HepG2 (cell line): ENCODE measurements around the gene RAMP3. TPM values are rescaled to one million over a fixed set of nuclear protein-coding genes. Genes with fewer than 3 reads are reported as not detected.

Experiments used
- ATAC-seq: fragments of 200-7000 bp; cut with Tn5 transposase; 3 replicates; pipeline ENCODE4 v1.9.1; 2020; ENCODE audit warnings: mild to moderate bottlenecking, moderate library complexity
- BruUV-seq: library from RNA; stranded (reverse); fragments of 400-500 nt; replicated peaks from 2 replicates; lab custom pipeline; 2021; lab: Mats Ljungman, UMichigan
- CTCF ChIA-PET: fragments of 300-600 bp; formaldehyde crosslinking; extraction: SDS; loops from one replicate; lab custom pipeline; 2021; ENCODE audit warnings: low total read pairs, inconsistent platforms, low intra/inter-chr PET ratio; lab: Yijun Ruan, JAX
- POLR2A ChIA-PET: fragments of 350-600 bp; sonication (Branson Sonifier 250); formaldehyde crosslinking; loops from one replicate; lab custom pipeline; 2020; ENCODE audit warnings: antibody characterized with exemption, inconsistent platforms; lab: Yijun Ruan, JAX
- DNase-seq: peaks from one replicate; pipeline ENCODE4 v3.0.0-alpha.2; 2015; ENCODE audit warnings: low spot score
- FAIRE-seq: peaks from 3 replicates; lab custom pipeline; 2011; peaks lifted over from hg19 to GRCh38; lab: Jason Lieb, UNC
- H2AFZ ChIP-seq: one replicate; pipeline ENCODE4 v1.6.1; 2011; ENCODE audit warnings: low read length, inconsistent platforms
- H3K27ac ChIP-seq: fragments of 300-600 bp; 3 replicates; pipeline ENCODE4 v1.8.0; 2011; ENCODE audit warnings: mixed run types, mild to moderate bottlenecking, mixed read lengths, low read length, inconsistent platforms; ENCODE audit not compliant: insufficient read depth; ENCODE audit errors: extremely low read length
- H3K27me3 ChIP-seq, 2 experiments: fragments of 200-600 bp in 1 of 2; 2 replicates in 1 of 2; 3 replicates in 1 of 2; pipeline versions ENCODE4 v1.6.0 to v1.8.0; 2011; ENCODE audit warnings: low read length in 2 of 2, mild to moderate bottlenecking in 2 of 2, moderate library complexity in 2 of 2, inconsistent platforms in 1 of 2; ENCODE audit not compliant: insufficient read depth in 2 of 2, control insufficient read depth in 1 of 2
- H3K36me3 ChIP-seq, 2 experiments: fragments of 200-600 bp in 1 of 2; replicated peaks in 1 of 2; 2 replicates in 1 of 2; 3 replicates in 1 of 2; pipeline versions ENCODE4 v1.5.1 to v1.8.0; 2011; ENCODE audit warnings: low read length in 2 of 2, inconsistent platforms in 1 of 2; ENCODE audit not compliant: insufficient read depth in 2 of 2, control insufficient read depth in 1 of 2
- H3K4me1 ChIP-seq: 2 replicates; pipeline ENCODE4 v1.5.1; 2012; ENCODE audit warnings: low read length, inconsistent platforms; ENCODE audit not compliant: insufficient read depth
- H3K4me2 ChIP-seq: 2 replicates; pipeline ENCODE4 v1.6.0; 2011; ENCODE audit warnings: low read depth, low read length, inconsistent platforms
- H3K4me3 ChIP-seq, 3 experiments: fragments of 200-600 bp in 1 of 3; sonication (generic), shearing (Covaris generic) in 1 of 3; replicated peaks in 1 of 3; 2 replicates each; pipeline ENCODE4 v1.5.1; 2011 to 2016; ENCODE audit warnings: low read length in 3 of 3, inconsistent platforms in 2 of 3, low read depth in 2 of 3, mild to moderate bottlenecking in 2 of 3, control low read depth in 1 of 3, mixed read lengths in 1 of 3; ENCODE audit not compliant: insufficient read depth in 1 of 3
- H3K79me2 ChIP-seq: one replicate; pipeline ENCODE4 v1.6.1; 2011; ENCODE audit warnings: low read length, inconsistent platforms; ENCODE audit not compliant: insufficient read depth
- H3K9ac ChIP-seq: 2 replicates; pipeline ENCODE4 v1.6.0; 2011; ENCODE audit warnings: mild to moderate bottlenecking, low read depth, low read length, inconsistent platforms; ENCODE audit not compliant: insufficient read depth
- H3K9me3 ChIP-seq: 2 replicates; pipeline ENCODE4 v1.5.1; 2012; ENCODE audit warnings: mild to moderate bottlenecking, low read length
- H4K20me1 ChIP-seq: 2 replicates; pipeline ENCODE4 v1.6.0; 2011; ENCODE audit warnings: inconsistent platforms, mild to moderate bottlenecking, low read length, moderate library complexity; ENCODE audit not compliant: insufficient read depth
- ADNP ChIP-seq: sonication (generic); formaldehyde crosslinking; IDR thresholded peaks from 2 replicates; pipeline ENCODE4 v1.4.0; 2020; ENCODE audit warnings: missing genetic modification reagents
- CSRNP1 ChIP-seq: sonication (generic); formaldehyde crosslinking; IDR thresholded peaks from 2 replicates; pipeline ENCODE4 v1.8.1; 2023; ENCODE audit warnings: mild to moderate bottlenecking, missing genetic modification reagents
- CSRNP2 ChIP-seq: sonication (generic); formaldehyde crosslinking; conservative IDR thresholded peaks from 2 replicates; pipeline ENCODE4 v1.8.0; 2022; ENCODE audit warnings: low read depth, missing genetic modification reagents
- E2F5 ChIP-seq: sonication (generic); formaldehyde crosslinking; conservative IDR thresholded peaks from 2 replicates; pipeline ENCODE4 v1.4.0; 2020; ENCODE audit warnings: missing genetic modification reagents
- FUBP1 ChIP-seq: sonication (generic); formaldehyde crosslinking; IDR thresholded peaks from 2 replicates; pipeline ENCODE4 v1.5.1; 2020; ENCODE audit warnings: missing genetic modification reagents, mild to moderate bottlenecking, borderline replicate concordance
- KMT2B ChIP-seq: IDR thresholded peaks from 2 replicates; pipeline ENCODE4 v1.6.1; 2016; ENCODE audit warnings: missing genetic modification reagents, missing compliant biosample characterization
- MYPOP ChIP-seq: sonication (generic); formaldehyde crosslinking; IDR thresholded peaks from 2 replicates; pipeline ENCODE4 v1.8.1; 2023; ENCODE audit warnings: mild to moderate bottlenecking, moderate library complexity, missing genetic modification reagents
- TFE3 ChIP-seq: IDR thresholded peaks from 2 replicates; pipeline ENCODE4 v1.6.1; 2016
- TOPORS ChIP-seq: sonication (generic); formaldehyde crosslinking; IDR thresholded peaks from 2 replicates; pipeline ENCODE4 v1.8.0; 2023; ENCODE audit warnings: mild to moderate bottlenecking, missing genetic modification reagents
- U2AF2 ChIP-seq: fragments of 200-400 bp; formaldehyde crosslinking; IDR thresholded peaks from 2 replicates; pipeline ENCODE4 v1.6.1; 2017; ENCODE audit warnings: low read depth, mild to moderate bottlenecking, low read length
- ZNF33B ChIP-seq: sonication (generic); formaldehyde crosslinking; IDR thresholded peaks from 2 replicates; pipeline ENCODE4 v1.5.1; 2020; ENCODE audit warnings: mild to moderate bottlenecking, missing genetic modification reagents
- WGBS: methylation state at CpG from one replicate; pipeline ENCODE4 v1.1.6; 2017; ENCODE audit warnings: low lambda C conversion rate; 5-methylcytosine and 5-hydroxymethylcytosine counted together
- in situ Hi-C: cut with HindIII; loops from 2 replicates; pipeline ENCODE4 v1.10.0; 2017; ENCODE audit warnings: low pct_unique_long_range_greater_than_20kb; ENCODE audit not compliant: extremely low pct_ligation_motif_present
- intact Hi-C: fragments of 100-400 bp; cut with micrococcal nuclease; formaldehyde crosslinking; loops from one replicate; pipeline ENCODE4 v1.10.0; 2022; ENCODE audit not compliant: unreplicated experiment
- polyA plus RNA-seq, 8 experiments: library from polyadenylated mRNA; depleted of rRNA in 3 of 8; stranded (reverse) in 7 of 8; unstranded in 1 of 8; fragments of >200 nt; fragmentation: Illumina TruSeq in 4 of 8; extraction: Trizol in 4 of 8; gene quantifications; 2 replicates each; pipeline versions ENCODE4 v1.2.1 to v1.2.3, GENCODE V29; 2011 to 2016; ENCODE audit warnings: low read depth in 4 of 8, missing spikeins in 1 of 8, mixed read lengths in 1 of 8; ENCODE audit not compliant: insufficient read depth in 1 of 8
- total RNA-seq, 5 experiments: library from RNA; depleted of rRNA; stranded (reverse); fragments of >200 nt; fragmentation: Illumina TruSeq; extraction: Trizol; gene quantifications; 2 replicates each; pipeline ENCODE4 v1.2.3, GENCODE V29; 2016; ENCODE audit warnings: low read depth in 1 of 5

The RAMP3 gene
- total and polyA plus RNA-seq, 2 of the 13 experiments (the other 11 are each of a cell fraction or from before 2014, with no cell fraction given): not detected

GRCh38 chr7:45155357-45155900, 2.2 kb upstream of the RAMP3 start (continued):
- no peak for TF ChIP-seq CSRNP1
- no peak for TF ChIP-seq ZNF33B (CRISPR knock-in tag)

GRCh38 chr7:45155941-45156340, 1.6 kb upstream of the RAMP3 start:
- in situ Hi-C loops (loop anchor here (25.0 kb wide), 1 partner anchor 431 kb away; no protein-coding TSS in a partner anchor), intact Hi-C loops (loop anchor here (2.0 to 10.0 kb wide), 2 partner anchors 429 to 699 kb away; no protein-coding TSS in a partner anchor)
- FAIRE-seq: no peak
- no TSS peak for BruUV-seq
- peaks cover 7 to 61% of the 10 kb centered on the region in 2 experiments; a peak in 4 of 5 replicates for H3K27me3 ChIP-seq
- no peak overlapping the region for H3K9ac ChIP-seq
- H3K27ac ChIP-seq: no peak overlapping the region
- WGBS: no CpG with 5 or more reads among the region's 4 CpGs
- ChIA-PET CTCF (interaction anchor here (1.1 kb wide), 1 partner anchor 104 kb away, joined by 3 read pairs; no protein-coding TSS in a partner anchor), POLR2A (no interaction called here)
- H3K4me2 ChIP-seq: no peak overlapping the region
- no peak for DNase-seq
- H2AFZ ChIP-seq: no peak overlapping the region
- H3K79me2 ChIP-seq: no peaks in the 10 kb centered on the region
- ATAC-seq: no peak
- no peaks in the 10 kb centered on the region for H3K4me1 ChIP-seq
- no peaks in the 10 kb centered on the region for H3K9me3 ChIP-seq
- no peak overlapping the region for H3K4me3 ChIP-seq
- H3K36me3 ChIP-seq: no peaks in the 10 kb centered on the region
- H4K20me1 ChIP-seq: no peaks in the 10 kb centered on the region
- TF ChIP-seq MYPOP (CRISPR knock-in tag): no peak
- no peak for TF ChIP-seq TOPORS
- TF ChIP-seq ADNP (CRISPR knock-in tag): no peak
- TF ChIP-seq E2F5 (CRISPR knock-in tag): no peak
- TF ChIP-seq CSRNP2 (CRISPR knock-in tag): no peak
- no peak for TF ChIP-seq TFE3
- TF ChIP-seq FUBP1 (CRISPR knock-in tag): no peak
- TF ChIP-seq KMT2B (CRISPR knock-in tag): no peak
- TF ChIP-seq U2AF2: no peak
